LNCAP (cell line): ENCODE results near the gene MCF2L2.

ENCODE experiments used
- CTCF ChIP-seq: fragments of 450-650 bp; IDR thresholded peaks from 2 replicates; pipeline ENCODE4 v1.5.1; 2017; ENCODE audit warnings: mild to moderate bottlenecking

Gene MCF2L2

GRCh38 chr3:183400352-183400751 lies 28.1 kb downstream of the MCF2L2 start:
- no peak for TF ChIP-seq CTCF

GRCh38 chr3:183396662-183397391 lies 31.6 kb downstream of the MCF2L2 start:
- no peak for TF ChIP-seq CTCF

GRCh38 chr3:183394150-183394549 lies 34.3 kb downstream of the MCF2L2 start:
- TF ChIP-seq CTCF: no peak

- no peak for TF ChIP-seq CTCF
Measured at GRCh38 chr3:183393625-183394024, 34.8 kb downstream of the MCF2L2 start.

GRCh38 chr3:183392186-183393034 lies 36.0 kb downstream of the MCF2L2 start:
- no peak for TF ChIP-seq CTCF

- TF ChIP-seq CTCF: no peak
Measured at GRCh38 chr3:183391460-183391859, 37.0 kb downstream of the MCF2L2 start.

- TF ChIP-seq CTCF: no peak
Measured at GRCh38 chr3:183390844-183391243, 37.6 kb downstream of the MCF2L2 start.
